HepG2 (cell line): ENCODE results near the gene PBX2. TPM values are rescaled to one million over a fixed set of nuclear protein-coding genes. Genes with fewer than 3 reads are reported as not detected.

Source experiments
- FOXC1 ChIP-seq: sonication (generic); formaldehyde crosslinking; IDR thresholded peaks from 2 replicates; pipeline ENCODE4 v1.8.0; 2022; ENCODE audit warnings: mild to moderate bottlenecking, missing genetic modification reagents, borderline replicate concordance
- HNRNPL ChIP-seq: fragments of 200-400 bp; formaldehyde crosslinking; IDR thresholded peaks from 2 replicates; pipeline ENCODE4 v1.6.1; 2017; ENCODE audit warnings: mild to moderate bottlenecking, low read depth, low read length
- HOXD1 ChIP-seq: sonication (generic); formaldehyde crosslinking; IDR thresholded peaks from 2 replicates; pipeline ENCODE4 v1.5.0; 2020; ENCODE audit warnings: missing genetic modification reagents
- KAT8 ChIP-seq: IDR thresholded peaks from 2 replicates; pipeline ENCODE4 v1.6.1; 2016; ENCODE audit warnings: missing genetic modification reagents, missing compliant biosample characterization
- MAFK ChIP-seq, 2 experiments: IDR thresholded peaks in 1 of 2; conservative IDR thresholded peaks in 1 of 2; 2 replicates each; pipeline ENCODE4 v1.6.1; 2011; ENCODE audit warnings: improper control_type of control experiment in 2 of 2, low read length in 2 of 2
- NFE2 ChIP-seq: sonication (generic); formaldehyde crosslinking; IDR thresholded peaks from 2 replicates; pipeline ENCODE4 v1.4.0; 2020; ENCODE audit warnings: missing genetic modification reagents
- RBM22 ChIP-seq: fragments of 200-400 bp; formaldehyde crosslinking; optimal IDR thresholded peaks from 2 replicates; pipeline ENCODE3; 2017; ENCODE audit warnings: mild to moderate bottlenecking, low read length, moderate library complexity
- SETDB1 ChIP-seq: sonication (generic); formaldehyde crosslinking; IDR thresholded peaks from 2 replicates; pipeline ENCODE4 v1.5.1; 2020; ENCODE audit warnings: missing genetic modification reagents, mild to moderate bottlenecking, borderline replicate concordance
- TEAD2 ChIP-seq: sonication (generic); formaldehyde crosslinking; IDR thresholded peaks from 2 replicates; pipeline ENCODE4 v1.9.0; 2021; ENCODE audit warnings: missing genetic modification reagents
- TOE1 ChIP-seq: sonication (generic); formaldehyde crosslinking; IDR thresholded peaks from 2 replicates; pipeline ENCODE4 v1.4.0; 2020; ENCODE audit warnings: mild to moderate bottlenecking, missing genetic modification reagents
- ZBTB7A ChIP-seq: sonication (generic); formaldehyde crosslinking; IDR thresholded peaks from 2 replicates; pipeline ENCODE4 v1.8.0; 2022; ENCODE audit warnings: mild to moderate bottlenecking, missing genetic modification reagents
- ZFP1 ChIP-seq: IDR thresholded peaks from 2 replicates; pipeline ENCODE4 v1.6.1; 2016
- ZNF138 ChIP-seq: sonication (generic); formaldehyde crosslinking; IDR thresholded peaks from 2 replicates; pipeline ENCODE4 v1.5.0; 2020; ENCODE audit warnings: mild to moderate bottlenecking, low read depth, missing genetic modification reagents
- ZNF205 ChIP-seq: IDR thresholded peaks from 2 replicates; pipeline ENCODE4 v1.6.1; 2018; ENCODE audit warnings: missing biosample characterization, missing genetic modification reagents
- ZNF614 ChIP-seq: IDR thresholded peaks from 2 replicates; pipeline ENCODE4 v1.6.1; 2018; ENCODE audit warnings: missing biosample characterization, missing genetic modification reagents, inconsistent platforms, borderline replicate concordance
- polyA plus RNA-seq, 8 experiments: library from polyadenylated mRNA; depleted of rRNA in 3 of 8; stranded (reverse) in 7 of 8; unstranded in 1 of 8; fragments of >200 nt; fragmentation: Illumina TruSeq in 4 of 8; extraction: Trizol in 4 of 8; gene quantifications; 2 replicates each; pipeline versions ENCODE4 v1.2.1 to v1.2.3, GENCODE V29; 2011 to 2016; ENCODE audit warnings: low read depth in 4 of 8, missing spikeins in 1 of 8, mixed read lengths in 1 of 8; ENCODE audit not compliant: insufficient read depth in 1 of 8
- total RNA-seq, 5 experiments: library from RNA; depleted of rRNA; stranded (reverse); fragments of >200 nt; fragmentation: Illumina TruSeq; extraction: Trizol; gene quantifications; 2 replicates each; pipeline ENCODE4 v1.2.3, GENCODE V29; 2016; ENCODE audit warnings: low read depth in 1 of 5
- TF ChIP-seq, protein P1 (sequence below): sonication (generic); formaldehyde crosslinking; IDR thresholded peaks from 2 replicates; pipeline ENCODE4 v1.4.0; 2020; ENCODE audit warnings: missing genetic modification reagents, borderline replicate concordance
- TF ChIP-seq, protein P2 (sequence below): sonication (generic); formaldehyde crosslinking; IDR thresholded peaks from 2 replicates; pipeline ENCODE4 v1.4.0; 2020; ENCODE audit warnings: missing genetic modification reagents
- TF ChIP-seq, protein P3 (sequence below): sonication (generic); formaldehyde crosslinking; IDR thresholded peaks from 2 replicates; pipeline ENCODE4 v1.5.0; 2020; ENCODE audit warnings: mild to moderate bottlenecking, missing genetic modification reagents, borderline replicate concordance

PBX2 gene
- total and polyA plus RNA-seq, 2 of the 13 experiments (the other 11 are each of a cell fraction or from before 2014, with no cell fraction given): 42.3 to 77.8 TPM

DNA sequence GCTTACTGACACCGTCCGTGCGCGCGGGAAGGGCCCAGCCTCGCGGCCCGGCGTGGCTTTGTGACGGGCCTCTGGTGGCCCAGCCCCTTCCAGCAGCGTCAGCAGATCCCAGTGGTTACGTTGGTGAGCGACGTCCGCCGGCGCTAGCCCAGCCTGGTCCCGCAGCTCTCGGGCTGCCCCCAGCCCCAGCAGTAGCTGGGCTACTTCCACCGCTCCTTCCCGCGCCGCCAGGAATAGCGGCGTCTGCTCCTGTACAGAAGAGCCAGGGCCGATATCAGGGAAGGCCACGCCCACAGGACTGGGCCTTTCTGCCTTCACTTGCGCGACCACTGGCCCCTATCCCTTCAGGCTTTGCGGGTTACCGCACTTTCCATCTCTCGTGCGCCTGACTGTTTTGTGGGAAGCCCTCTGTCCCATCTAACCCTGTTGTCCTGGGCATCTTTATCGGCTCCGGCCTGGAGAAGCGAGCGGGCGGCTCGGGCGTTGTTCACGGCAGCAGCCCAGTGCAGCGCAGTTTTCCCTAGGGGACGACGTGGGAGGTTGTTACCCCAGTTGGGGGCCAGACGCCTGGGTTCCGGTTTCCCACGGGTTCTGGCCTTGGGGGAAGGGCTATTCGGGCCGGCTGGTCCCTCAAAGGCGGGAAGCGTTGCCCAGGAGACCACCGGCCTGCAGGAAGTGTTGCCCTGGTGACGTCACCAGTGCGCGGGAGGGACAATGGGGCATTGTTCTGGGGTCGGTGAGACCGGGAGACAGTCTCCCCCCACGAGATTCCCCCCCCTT is 6.1 kb upstream of the PBX2 start (continued):
- TF ChIP-seq RBM22 (peak; percentile 84), TOE1 (0 out of 2 replicates have a peak, but pooled peaks have one; percentile 52), HOXD1 (CRISPR knock-in tag) (no peak), ZNF205 (CRISPR knock-in tag) (peak; percentile 41; the same call in 1 of the 2 replicates), HNRNPL (no peak), SETDB1 (CRISPR knock-in tag) (no peak), NFE2 (CRISPR knock-in tag) (0 out of 2 replicates have a peak, but pooled peaks have one; percentile 5), ZNF614 (CRISPR knock-in tag) (0 out of 2 replicates have a peak, but pooled peaks have one; percentile 5), FOXC1 (CRISPR knock-in tag) (peak; percentile 92), ZFP1 (CRISPR knock-in tag) (peak; percentile 17; the same call in 1 of the 2 replicates), MAFK (conservative IDR thresholded peaks at IDR 0.05 in 1 of 2, IDR thresholded peaks at IDR 0.05 in 1 of 2; ENCODE audit: low read length in 2 of 2) (peak; percentile 92 to 98), KAT8 (CRISPR knock-in tag) (peak; percentile 84), ZBTB7A (CRISPR knock-in tag) (peak; percentile 93), TEAD2 (0 out of 2 replicates have a peak, but pooled peaks have one; percentile 33), ZNF138 (CRISPR knock-in tag) (no peak)
- TF ChIP-seq, protein P1, sequence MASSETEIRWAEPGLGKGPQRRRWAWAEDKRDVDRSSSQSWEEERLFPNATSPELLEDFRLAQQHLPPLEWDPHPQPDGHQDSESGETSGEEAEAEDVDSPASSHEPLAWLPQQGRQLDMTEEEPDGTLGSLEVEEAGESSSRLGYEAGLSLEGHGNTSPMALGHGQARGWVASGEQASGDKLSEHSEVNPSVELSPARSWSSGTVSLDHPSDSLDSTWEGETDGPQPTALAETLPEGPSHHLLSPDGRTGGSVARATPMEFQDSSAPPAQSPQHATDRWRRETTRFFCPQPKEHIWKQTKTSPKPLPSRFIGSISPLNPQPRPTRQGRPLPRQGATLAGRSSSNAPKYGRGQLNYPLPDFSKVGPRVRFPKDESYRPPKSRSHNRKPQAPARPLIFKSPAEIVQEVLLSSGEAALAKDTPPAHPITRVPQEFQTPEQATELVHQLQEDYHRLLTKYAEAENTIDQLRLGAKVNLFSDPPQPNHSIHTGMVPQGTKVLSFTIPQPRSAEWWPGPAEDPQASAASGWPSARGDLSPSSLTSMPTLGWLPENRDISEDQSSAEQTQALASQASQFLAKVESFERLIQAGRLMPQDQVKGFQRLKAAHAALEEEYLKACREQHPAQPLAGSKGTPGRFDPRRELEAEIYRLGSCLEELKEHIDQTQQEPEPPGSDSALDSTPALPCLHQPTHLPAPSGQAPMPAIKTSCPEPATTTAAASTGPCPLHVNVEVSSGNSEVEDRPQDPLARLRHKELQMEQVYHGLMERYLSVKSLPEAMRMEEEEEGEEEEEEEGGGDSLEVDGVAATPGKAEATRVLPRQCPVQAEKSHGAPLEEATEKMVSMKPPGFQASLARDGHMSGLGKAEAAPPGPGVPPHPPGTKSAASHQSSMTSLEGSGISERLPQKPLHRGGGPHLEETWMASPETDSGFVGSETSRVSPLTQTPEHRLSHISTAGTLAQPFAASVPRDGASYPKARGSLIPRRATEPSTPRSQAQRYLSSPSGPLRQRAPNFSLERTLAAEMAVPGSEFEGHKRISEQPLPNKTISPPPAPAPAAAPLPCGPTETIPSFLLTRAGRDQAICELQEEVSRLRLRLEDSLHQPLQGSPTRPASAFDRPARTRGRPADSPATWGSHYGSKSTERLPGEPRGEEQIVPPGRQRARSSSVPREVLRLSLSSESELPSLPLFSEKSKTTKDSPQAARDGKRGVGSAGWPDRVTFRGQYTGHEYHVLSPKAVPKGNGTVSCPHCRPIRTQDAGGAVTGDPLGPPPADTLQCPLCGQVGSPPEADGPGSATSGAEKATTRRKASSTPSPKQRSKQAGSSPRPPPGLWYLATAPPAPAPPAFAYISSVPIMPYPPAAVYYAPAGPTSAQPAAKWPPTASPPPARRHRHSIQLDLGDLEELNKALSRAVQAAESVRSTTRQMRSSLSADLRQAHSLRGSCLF (CRISPR knock-in tag): no peak; the same call in 1 of the 2 replicates
- TF ChIP-seq, protein P2, sequence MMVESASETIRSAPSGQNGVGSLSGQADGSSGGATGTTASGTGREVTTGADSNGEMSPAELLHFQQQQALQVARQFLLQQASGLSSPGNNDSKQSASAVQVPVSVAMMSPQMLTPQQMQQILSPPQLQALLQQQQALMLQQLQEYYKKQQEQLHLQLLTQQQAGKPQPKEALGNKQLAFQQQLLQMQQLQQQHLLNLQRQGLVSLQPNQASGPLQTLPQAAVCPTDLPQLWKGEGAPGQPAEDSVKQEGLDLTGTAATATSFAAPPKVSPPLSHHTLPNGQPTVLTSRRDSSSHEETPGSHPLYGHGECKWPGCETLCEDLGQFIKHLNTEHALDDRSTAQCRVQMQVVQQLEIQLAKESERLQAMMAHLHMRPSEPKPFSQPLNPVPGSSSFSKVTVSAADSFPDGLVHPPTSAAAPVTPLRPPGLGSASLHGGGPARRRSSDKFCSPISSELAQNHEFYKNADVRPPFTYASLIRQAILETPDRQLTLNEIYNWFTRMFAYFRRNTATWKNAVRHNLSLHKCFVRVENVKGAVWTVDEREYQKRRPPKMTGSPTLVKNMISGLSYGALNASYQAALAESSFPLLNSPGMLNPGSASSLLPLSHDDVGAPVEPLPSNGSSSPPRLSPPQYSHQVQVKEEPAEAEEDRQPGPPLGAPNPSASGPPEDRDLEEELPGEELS (CRISPR knock-in tag): no peak; the same call in 1 of the 2 replicates
- TF ChIP-seq, protein P3, sequence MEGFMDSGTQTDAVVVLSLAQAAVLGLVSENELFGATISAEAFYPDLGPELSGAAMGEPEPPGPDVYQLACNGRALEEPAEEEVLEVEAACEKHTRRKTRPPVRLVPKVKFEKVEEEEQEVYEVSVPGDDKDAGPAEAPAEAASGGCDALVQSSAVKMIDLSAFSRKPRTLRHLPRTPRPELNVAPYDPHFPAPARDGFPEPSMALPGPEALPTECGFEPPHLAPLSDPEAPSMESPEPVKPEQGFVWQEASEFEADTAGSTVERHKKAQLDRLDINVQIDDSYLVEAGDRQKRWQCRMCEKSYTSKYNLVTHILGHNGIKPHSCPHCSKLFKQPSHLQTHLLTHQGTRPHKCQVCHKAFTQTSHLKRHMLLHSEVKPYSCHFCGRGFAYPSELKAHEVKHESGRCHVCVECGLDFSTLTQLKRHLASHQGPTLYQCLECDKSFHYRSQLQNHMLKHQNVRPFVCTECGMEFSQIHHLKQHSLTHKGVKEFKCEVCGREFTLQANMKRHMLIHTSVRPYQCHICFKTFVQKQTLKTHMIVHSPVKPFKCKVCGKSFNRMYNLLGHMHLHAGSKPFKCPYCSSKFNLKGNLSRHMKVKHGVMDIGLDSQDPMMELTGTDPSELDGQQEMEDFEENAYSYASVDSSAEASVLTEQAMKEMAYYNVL: peak; percentile 35; the same call in 1 of the 2 replicates
